ENCODE results near the gene NLGN4Y.
"Not testable (repeated sequence)": the region's sequence is repeated elsewhere in the genome, so short reads cannot be mapped to it uniquely, and the experiment has no call there.

NLGN4Y gene

DNA sequence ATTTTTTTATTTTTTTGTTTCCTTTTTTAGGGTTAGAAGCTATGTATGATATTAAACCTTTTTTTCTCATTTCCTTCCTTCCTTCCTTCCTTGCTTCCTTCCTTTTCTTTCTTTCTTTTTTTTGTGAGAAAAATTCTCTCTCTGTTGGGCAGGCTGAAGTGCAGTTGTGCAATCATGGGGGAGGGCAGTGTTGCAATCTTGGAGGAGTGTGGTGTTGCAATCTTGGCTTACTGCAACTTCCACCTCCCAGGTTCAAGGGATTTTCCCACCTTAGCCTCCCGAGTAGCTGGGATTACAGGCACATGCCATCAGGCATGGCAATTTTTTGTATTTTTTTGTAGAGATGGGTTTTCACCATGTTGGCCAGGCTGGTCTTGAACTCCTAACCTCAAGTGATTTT, 326.4 kb downstream of the NLGN4Y start:
- Histone ChIP-seq H3K4me1 (ENCODE audit: control insufficient read depth, low read length) (no peaks in the 10 kb centered on the region), H3F3A (ENCODE audit: control insufficient read depth, insufficient read depth) (no peaks in the 10 kb centered on the region), H3K4me3 (ENCODE audit: low read length) (no peak overlapping the region), H3K36me3 (ENCODE audit: control insufficient read depth, low read length) (no peaks in the 10 kb centered on the region), H3K27me3 (ENCODE audit: control insufficient read depth, low read length) (no peaks in the 10 kb centered on the region), H4K20me1 (ENCODE audit: control insufficient read depth, insufficient read depth, low read depth, low read length) (no peaks in the 10 kb centered on the region), H3K79me2 (ENCODE audit: control insufficient read depth, low read length) (no peaks in the 10 kb centered on the region), H3K27ac (ENCODE audit: low read depth, low read length) (no peak overlapping the region), H3K9me2 (replicated peaks; ENCODE audit: control insufficient read depth, low read length) (no peaks in the 10 kb centered on the region), H3K9me3 (ENCODE audit: control insufficient read depth, insufficient read depth, low read length) (no peaks in the 10 kb centered on the region), H3K4me2 (ENCODE audit: low read length) (no peak overlapping the region)
- TF ChIP-seq EZH2phosphoT487 (IDR thresholded peaks at IDR 0.05; ENCODE audit: borderline replicate concordance, low read length) (no peak), CTCF (IDR thresholded peaks at IDR 0.05; ENCODE audit: low read depth, low read length, poor library complexity, severe bottlenecking) (no peak)

DNA sequence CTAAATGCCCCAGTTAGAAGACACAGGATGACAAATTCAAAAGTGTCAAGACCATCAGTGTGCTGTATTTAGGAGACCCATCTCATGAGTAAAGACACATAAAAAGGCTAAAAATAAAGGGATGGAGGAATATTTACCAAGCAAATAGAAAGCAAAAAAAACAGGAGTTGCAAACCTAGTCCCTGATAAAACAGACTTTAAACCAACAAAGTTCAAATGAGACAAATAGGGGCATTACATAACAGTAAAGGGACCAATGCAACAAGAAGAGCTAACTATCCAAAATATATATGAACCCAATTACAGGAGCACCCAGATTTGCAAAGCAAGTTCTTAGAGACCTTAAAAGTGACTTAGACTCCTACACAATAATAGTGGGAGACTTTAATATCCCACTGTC, 336.1 kb downstream of the NLGN4Y start:
- Histone ChIP-seq H4K20me1 (ENCODE audit: control insufficient read depth, insufficient read depth, low read depth, low read length) (no peaks in the 10 kb centered on the region), H3K27ac (ENCODE audit: low read depth, low read length) (no peak overlapping the region), H3K4me1 (ENCODE audit: control insufficient read depth, low read length) (no peaks in the 10 kb centered on the region), H3K9me2 (replicated peaks; ENCODE audit: control insufficient read depth, low read length) (no peaks in the 10 kb centered on the region), H3F3A (ENCODE audit: control insufficient read depth, insufficient read depth) (no peaks in the 10 kb centered on the region), H3K9me3 (ENCODE audit: control insufficient read depth, insufficient read depth, low read length) (no peaks in the 10 kb centered on the region), H3K79me2 (ENCODE audit: control insufficient read depth, low read length) (no peaks in the 10 kb centered on the region), H3K4me2 (ENCODE audit: low read length) (no peak overlapping the region), H3K4me3 (ENCODE audit: low read length) (no peak overlapping the region), H3K27me3 (ENCODE audit: control insufficient read depth, low read length) (no peaks in the 10 kb centered on the region), H3K36me3 (ENCODE audit: control insufficient read depth, low read length) (no peaks in the 10 kb centered on the region)
- TF ChIP-seq EZH2phosphoT487 (IDR thresholded peaks at IDR 0.05; ENCODE audit: borderline replicate concordance, low read length) (no peak), CTCF (IDR thresholded peaks at IDR 0.05; ENCODE audit: low read depth, low read length, poor library complexity, severe bottlenecking) (no peak)

- H3K4me2 ChIP-seq (ENCODE audit: low read length); H3K4me3 ChIP-seq (ENCODE audit: low read length); H3K36me3 ChIP-seq (ENCODE audit: control insufficient read depth, low read length); H3F3A ChIP-seq (ENCODE audit: control insufficient read depth, insufficient read depth); H3K4me1 ChIP-seq (ENCODE audit: control insufficient read depth, low read length); H4K20me1 ChIP-seq (ENCODE audit: control insufficient read depth, insufficient read depth, low read depth, low read length); H3K27me3 ChIP-seq (ENCODE audit: control insufficient read depth, low read length); H3K9me3 ChIP-seq (ENCODE audit: control insufficient read depth, insufficient read depth, low read length); H3K79me2 ChIP-seq (ENCODE audit: control insufficient read depth, low read length); H3K27ac ChIP-seq (ENCODE audit: low read depth, low read length); H3K9me2 ChIP-seq (replicated peaks; ENCODE audit: control insufficient read depth, low read length): not testable (repeated sequence)
Measured at GRCh38 chrY:14861033-14861432, 336.7 kb downstream of the NLGN4Y start.

GRCh38 chrY:14871971-14872370, 347.6 kb downstream of the NLGN4Y start:
- Histone ChIP-seq H3K79me2 (ENCODE audit: control insufficient read depth, low read length) (no peaks in the 10 kb centered on the region), H3K4me2 (ENCODE audit: low read length) (no peak overlapping the region), H3K9me2 (replicated peaks; ENCODE audit: control insufficient read depth, low read length) (no peaks in the 10 kb centered on the region), H4K20me1 (ENCODE audit: control insufficient read depth, insufficient read depth, low read depth, low read length) (no peaks in the 10 kb centered on the region), H3K4me3 (ENCODE audit: low read length) (no peak overlapping the region), H3K27me3 (ENCODE audit: control insufficient read depth, low read length) (no peaks in the 10 kb centered on the region), H3K27ac (ENCODE audit: low read depth, low read length) (no peak overlapping the region), H3K4me1 (ENCODE audit: control insufficient read depth, low read length) (no peaks in the 10 kb centered on the region), H3K36me3 (ENCODE audit: control insufficient read depth, low read length) (no peaks in the 10 kb centered on the region), H3K9me3 (ENCODE audit: control insufficient read depth, insufficient read depth, low read length) (no peaks in the 10 kb centered on the region), H3F3A (ENCODE audit: control insufficient read depth, insufficient read depth) (no peaks in the 10 kb centered on the region)
- no peak for TF ChIP-seq CTCF (IDR thresholded peaks at IDR 0.05; ENCODE audit: low read depth, low read length, poor library complexity, severe bottlenecking)
